GM12872 (cell line): ENCODE measurements around the gene EFHD2.

ENCODE experiments used
- CTCF ChIP-seq: IDR thresholded peaks from 3 replicates; pipeline ENCODE4 v1.5.1; 2011; ENCODE audit warnings: low read depth, mild to moderate bottlenecking, low read length, moderate library complexity; ENCODE audit not compliant: insufficient read depth

EFHD2 gene

GRCh38 chr1:15409388-15410222 lies at the start of gene EFHD2:
EFHD2 (plus strand) TSS chr1:15409888; CDS start chr1:15409972, 84 bp downstream.
- TF ChIP-seq CTCF, result no peak

- no peak for TF ChIP-seq CTCF
Measured at GRCh38 chr1:15360700-15361099, 49.0 kb upstream of the EFHD2 start.

- TF ChIP-seq CTCF, result no peak
Measured at GRCh38 chr1:15362096-15362736, 47.5 kb upstream of the EFHD2 start.

GRCh38 chr1:15362737-15363128 lies 47.0 kb upstream of the EFHD2 start:
- no peak for TF ChIP-seq CTCF

GRCh38 chr1:15364740-15365139 lies 44.9 kb upstream of the EFHD2 start:
- TF ChIP-seq CTCF, result no peak

GRCh38 chr1:15368888-15369287 lies 40.8 kb upstream of the EFHD2 start:
- TF ChIP-seq CTCF, result no peak

- TF ChIP-seq CTCF, result no peak
Measured at GRCh38 chr1:15370268-15370667, 39.4 kb upstream of the EFHD2 start.
